Activated CD4-positive, alpha-beta memory T cell treated with anti-CD3 and anti-CD28 coated beads, Interleukin-2, amount 10 ng/mL, durations not matched to agents 7 days and 5 days (primary cell): ENCODE measurements around the gene AKAP8. TPM values are rescaled to one million over a fixed set of nuclear protein-coding genes. Genes with fewer than 3 reads are reported as not detected.
"Not testable (repeated sequence)": the region's sequence is repeated elsewhere in the genome, so short reads cannot be mapped to it uniquely, and the experiment has no call there.

Source experiments
- CTCF ChIA-PET: fragments of 350-600 bp; sonication (Branson Sonifier 250); formaldehyde crosslinking; loops from one replicate; lab custom pipeline; 2021; ENCODE audit warnings: antibody characterized with exemption, inconsistent platforms; lab: Charles Lee
- POLR2A ChIA-PET: fragments of 350-600 bp; sonication (Branson Sonifier 250); formaldehyde crosslinking; loops from one replicate; lab custom pipeline; 2021; ENCODE audit warnings: antibody characterized with exemption; lab: Charles Lee
- DNase-seq: peaks from one replicate; pipeline ENCODE4 v3.0.0-alpha.2; 2020
- H3K27ac Mint-ChIP-seq: one replicate; pipeline ENCODE4 v1.8.0; 2021; ENCODE audit warnings: mild to moderate bottlenecking, mixed read lengths
- H3K27me3 Mint-ChIP-seq: one replicate; pipeline ENCODE4 v1.8.0; 2021; ENCODE audit warnings: mixed read lengths
- H3K36me3 Mint-ChIP-seq: one replicate; pipeline ENCODE4 v1.8.0; 2021; ENCODE audit warnings: low read depth, mixed read lengths
- H3K4me1 Mint-ChIP-seq: one replicate; pipeline ENCODE4 v1.8.0; 2021; ENCODE audit warnings: mixed read lengths
- H3K4me3 Mint-ChIP-seq: one replicate; pipeline ENCODE4 v1.8.0; 2021; ENCODE audit warnings: mild to moderate bottlenecking, mixed read lengths
- H3K9me3 Mint-ChIP-seq: one replicate; pipeline ENCODE4 v1.8.0; 2021; ENCODE audit warnings: mixed read lengths
- total RNA-seq, 2 experiments: library from RNA; stranded (reverse); gene quantifications; one replicate each; pipeline ENCODE4 v1.2.3, GENCODE V29; 2021

Gene AKAP8
- total RNA-seq, 2 experiments from 2014 or later = 43.8 to 45.9 TPM

GRCh38 chr19:15341328-15341727 lies 38.3 kb downstream of the AKAP8 start:
- CTCF ChIA-PET, H3K27me3 Mint-ChIP-seq, H3K9me3 Mint-ChIP-seq, H3K4me3 Mint-ChIP-seq, POLR2A ChIA-PET, H3K27ac Mint-ChIP-seq, H3K36me3 Mint-ChIP-seq, DNase-seq, H3K4me1 Mint-ChIP-seq: not testable (repeated sequence)

GRCh38 chr19:15340086-15340485 lies 39.5 kb downstream of the AKAP8 start:
- H3K4me3 Mint-ChIP-seq = no peak overlapping the region
- H3K9me3 Mint-ChIP-seq = no peaks in the 10 kb centered on the region
- no peaks in the 10 kb centered on the region for H3K27me3 Mint-ChIP-seq
- ChIA-PET CTCF (no interaction called here), POLR2A (no interaction called here)
- no peak for DNase-seq
- H3K36me3 Mint-ChIP-seq = peaks cover 5% of the 10 kb centered on the region
- no peaks in the 10 kb centered on the region for H3K4me1 Mint-ChIP-seq
- no peak overlapping the region for H3K27ac Mint-ChIP-seq

- ChIA-PET POLR2A (no interaction called here), CTCF (no interaction called here)
- no peak overlapping the region for H3K4me3 Mint-ChIP-seq
- no peaks in the 10 kb centered on the region for H3K36me3 Mint-ChIP-seq
- no peak overlapping the region for H3K27ac Mint-ChIP-seq
- DNase-seq = no peak
- H3K9me3 Mint-ChIP-seq = no peaks in the 10 kb centered on the region
- peaks cover 6% of the 10 kb centered on the region for H3K4me1 Mint-ChIP-seq
- H3K27me3 Mint-ChIP-seq = no peaks in the 10 kb centered on the region
Measured at GRCh38 chr19:15337202-15337601, 42.4 kb downstream of the AKAP8 start.

- H3K4me1 Mint-ChIP-seq, DNase-seq, CTCF ChIA-PET, H3K27me3 Mint-ChIP-seq, H3K36me3 Mint-ChIP-seq, H3K27ac Mint-ChIP-seq, H3K4me3 Mint-ChIP-seq, H3K9me3 Mint-ChIP-seq: not testable (repeated sequence)
- POLR2A ChIA-PET = interaction anchor here (1.0 kb wide), 1 partner anchor 12 kb away, joined by 3 read pairs; no protein-coding TSS in a partner anchor
Measured at GRCh38 chr19:15335992-15336391, 43.6 kb downstream of the AKAP8 start.

GRCh38 chr19:15332311-15332996 lies 47.1 kb downstream of the AKAP8 start, which contains the start of gene BRD4:
BRD4 (minus strand) TSS chr19:15332539; CDS start chr19:15273099, 59,440 bp downstream.
- Mint-ChIP-seq H3K4me1 (peaks cover 37% of the 10 kb centered on the region), H3K4me3 (peak within 1 kb of the TSS; percentile 95), H3K36me3 (peaks cover 19% of the 10 kb centered on the region), H3K27ac (peak within 1 kb of the TSS; percentile 91), H3K27me3 (no peaks in the 10 kb centered on the region), H3K9me3 (no peaks in the 10 kb centered on the region)
- POLR2A ChIA-PET = interaction anchor here (0.7 to 6.5 kb wide), 15 partner anchors 15 to 504 kb away, joined by 3 to 75 read pairs (median 5); partner anchors contain the start of genes AKAP8 and AKAP8L
- peak; percentile 80 for DNase-seq
- CTCF ChIA-PET = interaction anchor here (0.8 to 2.1 kb wide), 3 partner anchors 40 to 223 kb away, joined by 3 to 9 read pairs (median 4); partner anchors contain the start of gene AKAP8L

GRCh38 chr19:15331419-15332310 lies 47.9 kb downstream of the AKAP8 start:
- Mint-ChIP-seq H3K27me3 (no peaks in the 10 kb centered on the region), H3K4me1 (peaks cover 44% of the 10 kb centered on the region), H3K4me3 (peak overlapping the region; percentile 95), H3K9me3 (no peaks in the 10 kb centered on the region), H3K36me3 (peaks cover 23% of the 10 kb centered on the region), H3K27ac (peak overlapping the region; percentile 91)
- ChIA-PET POLR2A (interaction anchor here (1.0 to 6.5 kb wide), 15 partner anchors 14 to 505 kb away, joined by 3 to 75 read pairs (median 5); partner anchors contain the start of genes AKAP8 and AKAP8L), CTCF (interaction anchor here (1.5 to 2.1 kb wide), 2 partner anchors 87 to 224 kb away, joined by 4 to 9 read pairs; partner anchors contain the start of gene AKAP8L)
- DNase-seq = peak; percentile 63

GRCh38 chr19:15330801-15331418 lies 48.7 kb downstream of the AKAP8 start:
- ChIA-PET POLR2A (interaction anchor here (0.5 to 6.5 kb wide), 8 partner anchors 14 to 88 kb away, joined by 3 to 75 read pairs (median 4); partner anchors contain the start of genes AKAP8 and AKAP8L), CTCF (no interaction called here)
- Mint-ChIP-seq H3K4me1 (peaks cover 50% of the 10 kb centered on the region), H3K9me3 (no peaks in the 10 kb centered on the region), H3K27ac (peak overlapping the region; percentile 91), H3K27me3 (no peaks in the 10 kb centered on the region), H3K36me3 (peaks cover 25% of the 10 kb centered on the region), H3K4me3 (peak overlapping the region; percentile 95)
- DNase-seq = peak; percentile 22

GRCh38 chr19:15328312-15328711 lies 51.3 kb downstream of the AKAP8 start:
- Mint-ChIP-seq H3K4me1 (peaks cover 69% of the 10 kb centered on the region), H3K36me3 (peaks cover 28% of the 10 kb centered on the region), H3K4me3 (no peak overlapping the region), H3K27me3 (no peaks in the 10 kb centered on the region), H3K27ac (no peak overlapping the region), H3K9me3 (no peaks in the 10 kb centered on the region)
- CTCF ChIA-PET = no interaction called here
- POLR2A ChIA-PET = no interaction called here
- no peak for DNase-seq

GRCh38 chr19:15324791-15325519 lies 54.6 kb downstream of the AKAP8 start:
- Mint-ChIP-seq H3K4me1 (peaks cover 75% of the 10 kb centered on the region), H3K27me3 (no peaks in the 10 kb centered on the region), H3K4me3 (no peak overlapping the region), H3K36me3 (peaks cover 25% of the 10 kb centered on the region), H3K9me3 (no peaks in the 10 kb centered on the region), H3K27ac (no peak overlapping the region)
- CTCF ChIA-PET = interaction anchor here (1.0 to 1.4 kb wide), 2 partner anchors 9 to 94 kb away, joined by 3 read pairs; partner anchors contain the start of gene AKAP8L
- DNase-seq = no peak
- POLR2A ChIA-PET = interaction anchor here (1.1 to 1.9 kb wide), 3 partner anchors 11 to 53 kb away, joined by 3 to 4 read pairs (median 3); no protein-coding TSS in a partner anchor

GRCh38 chr19:15323496-15324235 lies 55.9 kb downstream of the AKAP8 start:
- CTCF ChIA-PET = no interaction called here
- no peak overlapping the region for H3K27ac Mint-ChIP-seq
- peaks cover 75% of the 10 kb centered on the region for H3K4me1 Mint-ChIP-seq
- H3K9me3 Mint-ChIP-seq = no peaks in the 10 kb centered on the region
- POLR2A ChIA-PET = interaction anchor here (1.1 to 1.9 kb wide), 3 partner anchors 12 to 54 kb away, joined by 3 to 4 read pairs (median 3); no protein-coding TSS in a partner anchor
- H3K4me3 Mint-ChIP-seq = no peak overlapping the region
- H3K36me3 Mint-ChIP-seq = peaks cover 17% of the 10 kb centered on the region
- no peak for DNase-seq
- no peaks in the 10 kb centered on the region for H3K27me3 Mint-ChIP-seq

- peaks cover 14% of the 10 kb centered on the region for H3K36me3 Mint-ChIP-seq
- no peak for DNase-seq
- H3K4me3 Mint-ChIP-seq = no peak overlapping the region
- H3K27me3 Mint-ChIP-seq = no peaks in the 10 kb centered on the region
- ChIA-PET CTCF (no interaction called here), POLR2A (interaction anchor here (0.7 kb wide), 1 partner anchor 8 kb away, joined by 3 read pairs; no protein-coding TSS in a partner anchor)
- no peaks in the 10 kb centered on the region for H3K9me3 Mint-ChIP-seq
- H3K4me1 Mint-ChIP-seq = peaks cover 78% of the 10 kb centered on the region
- peak overlapping the region; percentile 28 for H3K27ac Mint-ChIP-seq
Measured at GRCh38 chr19:15321739-15322138, 57.8 kb downstream of the AKAP8 start.
